HG03103 (cell line): ENCODE measurements around the gene ZNF608.

ENCODE experiments used
- ATAC-seq: cut with Tn5 transposase; IDR thresholded peaks from one replicate; pipeline ENCODE4 v1.9.1; 2021; ENCODE audit warnings: low read depth; ENCODE audit not compliant: unreplicated experiment

ZNF608 gene

DNA sequence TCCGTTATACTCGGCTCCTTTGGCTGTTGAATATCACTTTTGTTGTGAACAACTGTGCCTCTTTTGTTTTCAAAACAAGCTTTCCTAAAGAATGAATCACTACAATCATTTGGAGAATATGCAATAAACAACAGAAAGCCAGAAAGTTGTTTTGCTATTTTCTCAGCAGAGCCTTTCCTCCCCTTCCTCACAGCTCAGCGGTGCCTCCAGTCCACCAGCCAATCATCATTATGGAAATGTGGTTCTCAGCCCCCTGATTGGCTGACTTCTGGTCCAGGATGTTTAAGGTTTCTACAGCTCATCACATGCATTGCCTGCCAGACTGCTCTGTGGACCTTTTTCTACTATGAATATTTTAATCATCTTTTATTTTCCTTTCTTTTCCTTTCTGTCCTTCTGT is 9.1 kb upstream of the ZNF608 start:
- no peak for ATAC-seq

DNA sequence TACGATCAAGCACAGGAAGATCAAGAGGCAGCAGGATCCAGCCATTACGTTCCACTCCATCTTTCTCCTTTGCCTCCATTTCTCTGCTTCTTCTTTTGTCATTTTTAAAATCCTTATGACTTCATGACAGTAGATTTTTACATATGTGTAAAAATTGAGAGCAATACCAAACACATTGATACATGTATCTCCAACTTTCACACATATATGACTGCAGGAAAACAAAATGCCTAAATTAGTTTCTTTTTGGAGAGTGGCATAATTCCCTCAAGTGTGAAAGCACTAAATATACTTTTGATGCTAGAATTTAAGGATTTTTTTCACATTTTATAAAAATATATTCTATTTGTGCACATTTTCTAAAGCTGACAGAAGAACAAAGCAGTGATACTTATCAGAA is 8.6 kb upstream of the ZNF608 start:
- no peak for ATAC-seq

DNA sequence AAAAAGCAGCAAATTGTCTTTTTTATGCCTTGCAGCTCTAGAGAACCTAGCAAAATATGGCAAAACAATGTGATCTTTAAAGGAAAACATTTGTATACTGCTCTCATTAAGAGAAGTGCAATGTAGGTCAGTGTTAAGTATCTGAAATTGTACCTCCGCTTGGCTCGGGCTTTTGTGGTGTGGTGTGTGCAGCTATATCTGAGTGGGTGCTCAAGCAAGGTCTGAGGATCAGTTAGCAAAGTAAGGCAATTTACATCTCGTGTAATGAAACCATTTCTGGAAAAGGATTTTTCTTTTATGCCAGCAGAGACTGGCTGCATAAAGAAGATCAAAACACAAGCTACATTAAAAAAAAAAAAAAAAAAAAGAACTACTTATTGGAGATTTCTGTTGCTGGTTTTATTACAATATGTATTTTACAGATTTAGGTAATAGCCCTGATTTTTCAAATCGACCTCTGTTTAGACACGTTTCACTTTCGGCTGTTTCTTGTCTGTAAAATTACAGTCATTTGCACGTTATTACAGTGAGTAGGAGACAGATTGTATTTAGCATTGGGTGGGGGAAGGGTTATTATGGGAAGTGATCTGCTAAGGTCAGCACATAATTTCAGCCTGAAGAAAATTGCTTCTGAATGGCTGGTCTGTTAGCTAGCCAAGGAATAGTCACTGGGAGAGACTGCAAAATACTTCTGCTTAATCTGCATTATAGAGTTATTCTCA is 7.9 kb upstream of the ZNF608 start:
- no peak for ATAC-seq

DNA sequence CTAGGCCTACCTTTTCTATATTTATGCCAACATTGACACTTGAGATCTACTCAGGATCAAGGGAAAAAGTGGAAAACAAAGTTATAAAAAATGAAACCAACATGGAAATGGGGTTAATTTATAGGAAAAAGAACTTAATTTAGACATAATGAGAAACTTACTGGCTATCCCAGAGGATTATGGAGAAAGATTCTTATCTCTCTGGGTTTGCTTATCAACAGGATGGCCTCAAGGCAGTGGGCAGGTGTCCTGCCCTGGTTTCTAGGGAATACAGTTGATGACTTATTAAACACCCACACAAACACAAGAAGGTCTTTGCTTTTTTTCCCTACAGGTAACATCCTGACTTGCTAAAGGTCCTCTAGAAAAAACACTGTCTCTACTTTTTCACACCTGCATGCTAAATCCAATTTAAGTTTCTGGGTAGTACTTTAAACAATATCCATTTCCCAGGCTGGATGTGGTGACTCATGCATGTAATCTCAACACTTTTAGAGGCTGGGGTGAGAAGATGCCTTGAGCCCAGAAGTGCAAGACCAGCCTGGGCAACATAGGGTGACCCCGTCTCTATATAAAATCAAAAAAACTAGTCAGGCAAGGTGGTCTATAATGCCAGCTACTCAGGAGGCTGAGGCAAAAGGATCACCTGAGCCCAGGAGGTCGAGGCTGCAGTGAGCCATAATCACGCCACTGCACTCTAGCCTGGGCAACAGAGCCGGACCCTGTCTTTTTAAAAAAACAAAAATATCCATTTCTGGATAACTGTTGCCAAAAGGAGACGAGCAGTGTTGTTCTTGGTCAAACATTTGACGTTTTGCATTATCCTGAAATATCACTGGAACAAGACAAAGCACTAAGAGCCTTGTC is 6.6 kb upstream of the ZNF608 start:
- no peak for ATAC-seq

DNA sequence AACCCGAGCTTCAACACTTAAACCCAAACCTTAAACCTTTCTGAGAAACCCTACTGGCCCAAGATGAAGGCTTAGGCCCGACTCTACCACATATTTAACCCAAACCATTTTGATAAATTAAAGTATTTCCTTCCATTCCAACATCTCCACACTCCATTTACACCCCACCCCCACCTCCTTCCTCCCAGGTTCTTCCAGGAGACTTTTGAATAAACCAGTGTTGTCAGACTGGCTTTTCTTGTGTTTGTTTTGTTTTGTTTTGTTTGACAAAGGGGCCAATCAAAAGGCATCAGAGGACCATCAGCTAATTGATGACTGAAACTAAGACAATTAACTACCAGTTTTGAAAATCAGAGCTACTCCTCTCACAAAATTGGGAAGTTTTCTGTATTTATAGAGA is 4.6 kb upstream of the ZNF608 start:
- no peak for ATAC-seq

DNA sequence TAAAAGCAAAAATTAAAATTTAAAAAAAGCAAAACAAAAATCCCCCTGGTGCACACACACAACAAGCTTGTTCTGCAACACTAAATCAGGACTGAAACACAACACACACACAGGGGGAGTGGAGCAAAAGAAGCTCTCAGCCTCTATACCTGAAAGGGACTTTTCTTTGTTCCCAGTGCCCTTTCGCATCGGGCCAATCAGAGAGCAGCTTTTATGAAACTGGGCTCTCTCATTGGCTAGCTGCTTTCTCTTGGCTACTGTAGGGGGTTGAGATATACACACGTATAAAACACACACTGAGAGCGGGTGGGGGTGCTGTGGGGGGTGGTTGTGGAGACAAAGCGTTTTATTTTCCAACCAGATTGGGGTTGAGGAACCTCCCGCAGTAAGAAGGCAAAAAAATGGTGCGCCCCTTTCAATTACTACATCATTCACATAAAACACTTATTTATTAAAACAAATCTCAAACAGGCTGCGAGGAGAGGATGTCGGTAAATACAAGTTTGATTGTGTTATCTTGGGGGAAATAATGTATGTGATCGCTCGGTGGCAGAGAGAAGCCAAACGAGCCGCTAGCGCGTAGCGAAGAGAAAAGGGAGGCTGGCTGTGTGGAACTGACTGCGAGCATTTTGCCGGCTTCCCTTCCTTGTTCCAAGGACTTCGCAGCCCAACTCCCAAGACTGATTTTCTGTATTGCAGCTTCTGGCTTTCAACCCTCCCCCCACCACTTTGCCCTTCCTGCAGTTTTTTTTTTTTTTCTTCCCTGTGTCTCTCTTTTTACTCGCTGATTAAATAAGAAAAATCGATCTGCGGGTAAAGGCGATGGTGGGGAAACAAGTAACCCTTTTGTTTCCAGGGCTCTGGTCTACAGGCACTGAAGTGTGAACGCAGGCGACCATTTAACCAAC is 2.5 kb upstream of the ZNF608 start:
- peak; percentile 80 for ATAC-seq

DNA sequence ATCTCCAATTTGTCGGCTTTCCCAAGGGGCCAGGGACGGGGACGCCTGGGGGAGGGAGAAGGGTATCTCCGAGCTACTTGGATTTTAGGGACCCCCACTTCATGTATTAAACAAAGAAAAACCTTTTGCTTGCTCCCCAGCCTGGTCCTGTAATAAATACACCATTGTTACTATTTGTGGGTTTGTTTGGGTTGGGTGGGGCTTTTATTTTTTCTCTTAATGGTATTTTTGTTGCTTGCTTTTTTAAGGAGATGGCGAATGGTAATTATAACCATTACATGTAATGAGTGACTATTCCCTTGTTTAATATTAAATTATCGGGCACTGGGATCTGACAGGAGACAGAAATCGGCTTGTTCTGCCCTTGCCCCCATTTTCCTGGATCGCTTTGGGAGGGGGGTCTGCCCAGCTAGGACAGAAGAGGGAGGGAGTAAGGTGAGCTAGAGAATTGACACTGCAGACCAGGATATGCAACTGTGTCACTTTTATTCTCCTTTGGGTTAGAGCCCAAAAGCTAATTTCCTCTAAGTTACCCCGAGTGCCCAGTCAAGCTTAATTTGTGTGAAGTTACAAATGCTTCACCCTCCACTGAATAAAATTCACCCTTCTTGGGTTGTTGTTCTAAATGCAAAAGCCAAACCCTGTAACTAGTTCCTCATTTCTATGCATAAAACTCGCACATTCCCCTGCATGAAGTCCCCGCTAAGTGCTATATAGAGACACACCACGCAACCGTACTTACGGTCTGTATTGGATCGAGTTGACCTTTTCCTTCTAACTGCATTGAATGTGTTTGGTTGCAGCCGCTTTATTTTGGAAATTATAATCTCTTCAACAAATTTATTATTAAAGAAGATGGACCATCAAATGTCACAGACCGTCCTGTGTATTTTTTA is 1.6 kb upstream of the ZNF608 start:
- peak; percentile 58 for ATAC-seq

DNA sequence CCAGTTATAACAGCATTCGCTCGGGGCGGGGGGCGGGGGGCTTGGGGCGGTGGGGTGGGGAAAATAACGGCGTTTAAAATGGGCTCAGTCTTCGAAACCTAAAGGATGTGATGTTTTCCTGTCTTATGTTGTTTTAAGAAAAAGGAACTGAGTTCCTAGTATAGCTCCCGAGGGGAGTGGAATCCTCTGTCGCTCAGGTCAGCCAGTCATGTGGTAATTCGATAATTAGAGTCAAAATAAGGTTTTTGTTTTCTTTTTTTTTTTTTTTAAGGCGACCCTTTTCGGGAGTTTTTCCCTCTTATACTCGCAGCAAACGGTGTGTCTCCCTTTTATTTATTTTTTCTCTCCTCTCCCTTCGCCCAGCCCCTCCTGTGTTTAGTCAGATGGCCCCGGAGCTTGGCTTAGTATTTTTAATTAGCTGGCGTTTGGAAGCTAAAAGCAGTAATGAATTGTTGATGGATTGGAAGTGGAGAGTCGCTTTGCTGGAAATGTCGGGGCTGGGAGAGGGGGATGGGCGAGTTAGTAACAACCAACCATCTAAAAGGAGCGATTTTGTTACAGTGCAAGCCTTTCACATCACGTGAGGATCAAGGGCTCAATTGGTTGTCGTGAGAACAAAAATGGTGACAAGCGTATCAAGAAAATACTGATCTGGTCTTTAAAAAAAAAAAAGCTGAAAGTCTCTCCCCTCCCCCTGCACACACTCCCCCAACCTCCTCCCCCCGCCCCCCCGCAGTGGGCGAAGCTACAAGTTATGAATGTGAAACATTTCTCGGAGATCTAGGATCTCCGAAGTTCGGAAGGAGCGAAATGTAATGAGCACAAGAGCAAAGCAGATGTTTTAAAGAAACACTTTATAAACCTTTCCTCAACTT is 714 bp upstream of the ZNF608 start:
- ATAC-seq, result no peak

DNA sequence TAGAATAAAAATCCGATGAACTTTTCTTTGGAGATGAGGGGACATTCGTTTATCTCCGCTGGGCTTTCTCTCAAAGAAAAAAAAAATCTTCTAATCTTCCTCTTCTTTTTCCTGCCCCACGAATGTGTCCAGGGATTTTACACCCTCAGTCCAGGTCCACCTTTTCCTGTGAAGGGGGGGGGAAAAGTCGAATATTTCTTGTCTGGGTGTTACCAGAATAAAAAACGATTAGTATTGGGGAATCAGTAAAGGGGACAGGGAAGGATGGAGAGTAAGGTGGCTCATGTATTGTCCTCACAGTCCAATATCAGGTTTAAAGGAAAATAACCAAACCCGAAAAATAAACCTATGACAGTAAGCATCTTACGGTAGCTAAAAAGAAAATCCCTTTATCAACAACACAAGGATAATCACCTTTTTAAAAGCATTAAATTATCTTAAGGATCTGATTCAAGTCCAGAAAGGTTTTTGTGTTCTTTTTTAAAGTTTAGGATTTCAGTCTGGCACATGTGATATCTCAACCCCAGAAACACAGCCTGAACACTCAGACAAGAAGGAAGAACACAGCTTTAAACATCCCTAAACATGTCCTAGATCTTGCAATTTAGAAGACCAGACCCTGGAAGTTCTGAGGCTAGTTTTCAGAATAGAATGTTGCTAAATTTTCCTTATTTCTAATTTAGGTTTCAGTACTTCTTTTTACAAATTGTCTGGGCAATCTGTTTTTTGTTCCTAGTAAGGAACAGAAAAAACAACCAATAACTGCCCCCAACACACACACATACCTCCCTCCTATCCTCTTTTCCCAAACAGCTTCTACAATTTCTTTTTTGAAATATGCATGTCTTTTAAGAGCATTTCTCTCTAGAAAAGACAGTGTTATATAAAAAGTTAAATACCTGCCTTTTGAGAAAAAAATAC is 1.2 kb downstream of the ZNF608 start:
- no peak for ATAC-seq

DNA sequence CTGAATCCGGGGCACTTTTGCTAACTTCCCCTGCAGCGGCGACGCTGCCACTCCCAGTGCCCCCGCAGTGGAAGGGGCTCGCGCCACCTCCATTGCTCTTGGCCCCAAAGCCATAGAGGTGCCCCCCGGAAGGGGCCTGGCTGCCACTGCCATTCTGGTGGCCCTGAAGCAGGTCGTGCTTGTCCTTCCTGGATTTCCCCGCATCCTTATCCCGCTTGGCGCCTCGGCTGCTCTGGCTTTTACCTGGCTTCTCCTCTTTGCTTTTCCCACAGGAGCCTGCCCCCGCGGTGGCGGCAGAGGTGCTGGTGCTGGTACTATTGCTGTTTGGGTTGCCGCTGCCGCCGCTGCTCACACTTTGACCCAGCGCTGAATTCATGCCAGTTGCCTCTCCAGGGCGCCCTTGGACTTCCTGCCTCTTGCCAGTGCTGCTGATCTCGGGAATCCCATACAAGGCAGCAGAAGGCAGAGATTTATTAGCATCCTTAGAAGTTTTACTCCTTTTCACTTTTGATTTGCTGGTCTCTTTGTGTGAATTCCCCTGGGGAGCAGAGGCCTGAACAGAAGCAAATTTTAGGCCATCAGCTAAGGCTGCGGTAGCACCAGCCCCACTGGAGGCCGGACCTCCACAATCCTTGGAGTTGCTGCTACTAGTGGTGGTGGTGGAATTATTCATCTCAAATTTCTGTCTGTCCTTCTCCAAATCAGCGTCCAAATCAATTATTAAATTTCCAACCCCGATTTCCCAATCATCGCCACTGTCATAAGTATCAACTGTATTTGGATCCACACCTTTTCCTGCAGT is 2.1 kb downstream of the ZNF608 start:
- no peak for ATAC-seq

DNA sequence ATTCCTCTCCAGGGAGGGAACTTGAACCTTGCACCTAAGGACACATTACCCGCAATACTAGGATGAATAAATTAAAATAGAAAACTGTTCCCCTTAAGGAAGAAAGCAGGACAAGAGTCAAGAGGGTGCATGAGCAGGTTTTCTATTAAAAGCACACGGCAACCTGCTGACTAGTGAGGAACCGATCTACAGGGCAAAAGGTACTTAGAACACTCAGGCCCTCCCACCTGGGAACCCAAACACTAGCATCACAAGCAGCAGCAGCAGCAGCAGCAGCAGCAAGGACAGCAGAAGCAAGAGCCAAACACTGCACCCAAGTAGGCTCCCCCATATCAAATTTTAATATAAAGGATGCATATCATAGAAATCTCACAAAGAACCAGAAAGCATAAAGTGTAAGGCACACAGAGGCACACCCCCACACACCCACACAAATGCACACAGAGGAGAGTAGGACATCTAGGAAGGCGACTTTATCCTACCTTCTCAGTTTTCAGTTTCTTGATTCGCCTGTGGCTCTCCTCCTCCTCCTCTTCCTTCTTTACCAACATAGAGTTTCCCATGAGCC is 2.8 kb downstream of the ZNF608 start:
- ATAC-seq, result no peak

DNA sequence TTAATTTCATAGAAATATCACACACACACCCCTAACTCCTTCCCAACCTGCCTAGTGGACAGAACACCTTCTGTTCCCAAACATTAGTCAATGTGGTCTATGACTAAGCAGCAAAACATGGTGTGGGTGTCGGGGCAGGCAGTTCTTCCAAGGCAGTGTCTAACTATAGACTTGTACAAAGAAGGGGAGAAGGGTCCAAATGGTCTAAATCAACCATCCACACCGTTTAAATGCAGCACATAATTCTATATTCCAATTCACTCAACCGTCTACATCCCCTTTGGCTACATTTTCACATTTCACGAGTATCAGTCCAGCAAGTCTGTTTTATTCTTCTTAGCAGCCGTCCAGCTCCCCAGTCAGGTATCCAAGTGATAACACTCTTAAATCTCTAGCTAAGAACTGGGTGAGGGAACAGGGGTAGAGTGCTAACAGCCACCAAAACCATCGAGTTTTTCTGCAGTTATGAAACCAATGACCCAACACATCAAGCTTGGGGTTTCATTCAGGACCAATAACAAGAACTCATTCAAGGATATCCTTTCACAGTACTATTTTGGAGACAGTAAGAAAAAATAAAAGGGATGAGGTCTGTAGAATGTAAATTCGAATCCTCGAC is 3.3 kb downstream of the ZNF608 start:
- ATAC-seq, result no peak

DNA sequence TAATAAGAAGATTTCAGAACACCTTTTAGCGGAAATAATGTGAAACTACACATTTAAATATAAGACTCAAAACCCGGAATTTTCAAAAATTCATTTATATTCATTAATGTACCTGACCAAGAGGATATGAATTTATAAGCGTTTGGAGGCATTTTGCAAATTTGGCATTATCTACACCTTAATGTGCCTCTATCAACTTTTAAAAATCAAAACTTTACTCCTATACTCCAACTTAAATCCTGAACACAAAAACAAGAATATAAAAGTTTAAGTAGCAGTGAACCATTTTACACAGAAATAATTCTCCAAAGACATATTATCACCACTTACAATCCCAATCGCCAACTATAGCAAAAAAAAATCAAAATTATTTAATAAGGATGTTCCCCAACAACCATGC is 3.9 kb downstream of the ZNF608 start:
- no peak for ATAC-seq

DNA sequence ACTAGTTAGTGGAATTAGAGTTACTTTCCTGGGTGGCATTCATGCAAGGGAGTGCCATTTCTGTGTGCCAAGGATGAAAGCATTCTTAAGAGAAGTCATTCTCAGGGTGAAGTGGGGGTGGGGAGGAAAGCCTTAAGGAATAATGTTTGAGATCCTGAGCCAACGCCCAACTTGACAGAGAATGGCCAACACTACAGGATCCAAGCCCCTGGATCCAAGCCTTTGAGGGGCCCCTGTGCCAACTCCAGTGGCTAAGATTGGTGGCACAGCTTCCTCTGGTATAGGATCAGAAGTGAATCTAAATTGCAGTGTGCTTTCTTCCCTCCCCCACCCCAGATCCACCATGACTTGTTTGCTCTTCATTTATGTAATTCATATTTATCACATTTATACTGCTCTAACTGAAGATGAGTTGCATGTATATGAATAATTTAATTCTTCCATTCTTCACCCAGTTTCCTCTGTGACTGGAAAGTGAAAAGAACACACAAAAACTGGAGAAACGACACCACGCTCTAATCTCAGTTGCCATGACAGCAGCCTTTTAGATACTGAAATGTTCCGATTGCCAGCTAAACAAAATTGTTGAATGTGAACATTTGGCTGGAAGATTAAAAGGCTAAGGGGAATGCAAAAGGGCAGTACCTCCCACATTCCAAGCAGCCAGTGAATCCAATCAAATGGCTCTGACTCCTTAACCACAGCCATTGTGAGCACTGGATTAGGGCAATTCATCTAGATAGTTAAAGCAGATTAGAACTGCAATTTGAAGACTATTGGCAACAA is 4.5 kb downstream of the ZNF608 start:
- no peak for ATAC-seq

DNA sequence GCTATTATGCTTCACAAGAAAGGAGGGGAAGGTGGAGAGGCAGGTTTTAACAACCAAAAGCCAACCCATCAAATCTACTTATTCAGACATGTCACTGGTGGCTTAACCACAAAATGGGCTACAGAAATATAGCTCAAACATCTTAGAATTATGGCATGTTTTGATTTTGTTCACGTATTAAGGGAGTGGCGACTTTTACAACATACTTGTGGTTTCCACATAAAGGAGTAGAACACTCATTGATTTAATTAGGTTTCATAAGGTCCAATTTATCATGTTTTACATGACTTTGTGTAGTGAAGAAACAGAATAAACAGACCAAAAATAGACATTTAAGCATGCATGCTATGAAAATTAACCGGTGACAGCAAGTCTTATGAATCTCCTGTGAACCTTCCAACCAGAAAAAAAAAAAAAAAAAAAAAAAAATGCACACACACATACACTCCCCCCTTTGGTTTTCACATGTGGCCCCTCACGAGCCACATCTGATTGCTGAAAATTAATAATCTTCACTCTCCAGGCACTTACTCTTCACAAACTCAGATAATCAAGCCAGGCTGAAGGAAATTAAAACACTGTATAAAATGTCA is 5.4 kb downstream of the ZNF608 start:
- ATAC-seq, result no peak
